Measurements from ENCODE around the gene TRIM17.

The TRIM17 gene

DNA sequence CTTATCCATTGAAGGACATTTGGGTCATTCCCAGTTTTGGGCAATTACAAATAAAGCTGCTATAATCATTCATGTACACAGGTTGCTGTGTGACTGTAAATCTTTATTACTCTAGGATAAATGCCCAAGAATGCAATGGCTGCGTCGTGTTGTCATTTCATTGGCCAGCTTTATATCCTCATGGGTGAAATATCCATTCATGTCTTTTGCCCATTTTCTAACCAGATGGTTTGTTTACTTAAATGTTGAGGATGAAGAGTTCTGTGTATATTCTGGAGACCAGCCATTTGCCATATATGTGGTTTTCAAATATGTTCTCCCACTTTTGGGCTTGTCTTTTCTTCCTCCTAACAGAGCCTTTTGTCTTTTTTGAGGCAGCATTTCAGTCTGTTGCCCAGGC, 35.3 kb downstream of the TRIM17 start:
- TF ChIP-seq, protein P1, sequence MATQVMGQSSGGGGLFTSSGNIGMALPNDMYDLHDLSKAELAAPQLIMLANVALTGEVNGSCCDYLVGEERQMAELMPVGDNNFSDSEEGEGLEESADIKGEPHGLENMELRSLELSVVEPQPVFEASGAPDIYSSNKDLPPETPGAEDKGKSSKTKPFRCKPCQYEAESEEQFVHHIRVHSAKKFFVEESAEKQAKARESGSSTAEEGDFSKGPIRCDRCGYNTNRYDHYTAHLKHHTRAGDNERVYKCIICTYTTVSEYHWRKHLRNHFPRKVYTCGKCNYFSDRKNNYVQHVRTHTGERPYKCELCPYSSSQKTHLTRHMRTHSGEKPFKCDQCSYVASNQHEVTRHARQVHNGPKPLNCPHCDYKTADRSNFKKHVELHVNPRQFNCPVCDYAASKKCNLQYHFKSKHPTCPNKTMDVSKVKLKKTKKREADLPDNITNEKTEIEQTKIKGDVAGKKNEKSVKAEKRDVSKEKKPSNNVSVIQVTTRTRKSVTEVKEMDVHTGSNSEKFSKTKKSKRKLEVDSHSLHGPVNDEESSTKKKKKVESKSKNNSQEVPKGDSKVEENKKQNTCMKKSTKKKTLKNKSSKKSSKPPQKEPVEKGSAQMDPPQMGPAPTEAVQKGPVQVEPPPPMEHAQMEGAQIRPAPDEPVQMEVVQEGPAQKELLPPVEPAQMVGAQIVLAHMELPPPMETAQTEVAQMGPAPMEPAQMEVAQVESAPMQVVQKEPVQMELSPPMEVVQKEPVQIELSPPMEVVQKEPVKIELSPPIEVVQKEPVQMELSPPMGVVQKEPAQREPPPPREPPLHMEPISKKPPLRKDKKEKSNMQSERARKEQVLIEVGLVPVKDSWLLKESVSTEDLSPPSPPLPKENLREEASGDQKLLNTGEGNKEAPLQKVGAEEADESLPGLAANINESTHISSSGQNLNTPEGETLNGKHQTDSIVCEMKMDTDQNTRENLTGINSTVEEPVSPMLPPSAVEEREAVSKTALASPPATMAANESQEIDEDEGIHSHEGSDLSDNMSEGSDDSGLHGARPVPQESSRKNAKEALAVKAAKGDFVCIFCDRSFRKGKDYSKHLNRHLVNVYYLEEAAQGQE (IDR thresholded peaks at IDR 0.05; ENCODE audit: low read depth), result no peak
- TF ChIP-seq CEBPB (IDR thresholded peaks at IDR 0.05) (no peak), EP300 (IDR thresholded peaks at IDR 0.05; ENCODE audit: borderline replicate concordance) (no peak), TCF12 (IDR thresholded peaks at IDR 0.05; ENCODE audit: low read depth) (no peak), CREB1 (IDR thresholded peaks at IDR 0.05; ENCODE audit: low read depth) (no peak), TAF1 (IDR thresholded peaks at IDR 0.05; ENCODE audit: low read depth) (no peak)
- TF ChIP-seq, protein P2, sequence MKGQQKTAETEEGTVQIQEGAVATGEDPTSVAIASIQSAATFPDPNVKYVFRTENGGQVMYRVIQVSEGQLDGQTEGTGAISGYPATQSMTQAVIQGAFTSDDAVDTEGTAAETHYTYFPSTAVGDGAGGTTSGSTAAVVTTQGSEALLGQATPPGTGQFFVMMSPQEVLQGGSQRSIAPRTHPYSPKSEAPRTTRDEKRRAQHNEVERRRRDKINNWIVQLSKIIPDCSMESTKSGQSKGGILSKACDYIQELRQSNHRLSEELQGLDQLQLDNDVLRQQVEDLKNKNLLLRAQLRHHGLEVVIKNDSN (IDR thresholded peaks at IDR 0.05), result no peak

DNA sequence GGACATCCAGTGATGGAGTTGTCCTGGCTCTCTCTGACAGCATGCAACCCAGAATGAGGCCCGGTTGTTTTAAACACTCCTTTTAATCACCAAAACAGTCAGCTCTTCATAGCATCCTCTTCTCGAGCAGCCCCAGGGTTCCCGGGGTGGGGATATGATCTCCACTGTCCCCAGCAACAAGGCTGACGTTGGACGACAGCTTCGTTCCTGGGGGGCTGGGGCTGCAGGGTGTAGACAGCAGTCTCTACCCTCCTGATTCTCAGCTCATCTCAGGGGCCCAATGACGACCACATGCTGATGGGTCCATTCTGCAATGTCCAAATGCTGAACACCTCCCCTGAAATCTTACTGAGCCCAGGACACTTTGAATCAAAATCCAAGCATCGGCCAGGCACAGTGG, 37.0 kb downstream of the TRIM17 start:
- TF ChIP-seq CEBPB (IDR thresholded peaks at IDR 0.05) (no peak), TCF12 (IDR thresholded peaks at IDR 0.05; ENCODE audit: low read depth) (no peak), CREB1 (IDR thresholded peaks at IDR 0.05; ENCODE audit: low read depth) (no peak), NFIC (IDR thresholded peaks at IDR 0.05) (no peak), ZBTB7A (IDR thresholded peaks at IDR 0.05; ENCODE audit: low read depth) (no peak), EP300 (IDR thresholded peaks at IDR 0.05; ENCODE audit: borderline replicate concordance) (no peak), RAD21 (IDR thresholded peaks at IDR 0.05; ENCODE audit: low read depth) (no peak), FOXM1 (IDR thresholded peaks at IDR 0.05; ENCODE audit: borderline replicate concordance, low read depth) (no peak), TAF1 (IDR thresholded peaks at IDR 0.05; ENCODE audit: low read depth) (no peak), TEAD4 (IDR thresholded peaks at IDR 0.05) (no peak), YY1 (IDR thresholded peaks at IDR 0.05; ENCODE audit: low read depth) (no peak), EGR1 (IDR thresholded peaks at IDR 0.05) (no peak)
- TF ChIP-seq, protein P1 (IDR thresholded peaks at IDR 0.05; ENCODE audit: low read depth), result no peak
- TF ChIP-seq, protein P3, sequence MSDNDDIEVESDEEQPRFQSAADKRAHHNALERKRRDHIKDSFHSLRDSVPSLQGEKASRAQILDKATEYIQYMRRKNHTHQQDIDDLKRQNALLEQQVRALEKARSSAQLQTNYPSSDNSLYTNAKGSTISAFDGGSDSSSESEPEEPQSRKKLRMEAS (IDR thresholded peaks at IDR 0.05), result no peak
- TF ChIP-seq, protein P2 (IDR thresholded peaks at IDR 0.05), result no peak

DNA sequence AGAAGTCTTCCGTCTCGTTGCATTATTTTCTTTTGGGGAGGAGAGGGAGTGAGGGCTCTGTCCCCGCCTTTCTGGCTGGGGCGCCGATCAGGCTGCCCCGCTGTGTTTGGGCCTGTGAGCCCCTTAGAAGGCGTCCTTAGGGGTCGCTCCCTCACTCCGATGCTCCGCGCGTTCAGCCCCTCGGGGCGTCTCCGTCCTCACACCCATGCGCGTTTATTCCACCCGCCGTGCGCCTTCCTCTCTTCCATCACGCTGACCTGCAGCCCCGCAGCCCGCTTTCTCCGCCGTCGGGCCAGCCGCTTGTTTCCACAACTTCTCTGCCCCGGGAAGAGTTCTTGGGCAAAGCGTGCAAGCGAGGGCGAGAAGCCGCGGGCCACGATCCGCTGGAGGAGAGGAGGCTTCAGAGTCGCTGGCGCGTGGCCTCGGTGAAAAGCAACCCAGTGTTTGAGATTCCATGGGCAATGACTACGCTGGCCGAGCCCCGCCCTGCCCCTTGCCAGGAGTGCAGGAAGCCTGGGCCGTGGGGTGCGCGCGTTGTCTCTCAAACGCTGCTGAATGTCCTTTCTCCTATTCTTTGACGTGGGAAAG, 37.7 kb downstream of the TRIM17 start:
- no peak for TF ChIP-seq TCF12 (IDR thresholded peaks at IDR 0.05; ENCODE audit: low read depth)
- TF ChIP-seq, protein P1 (IDR thresholded peaks at IDR 0.05; ENCODE audit: low read depth), result no peak
- TF ChIP-seq TAF1 (IDR thresholded peaks at IDR 0.05; ENCODE audit: low read depth), result 0 out of 2 replicates have a peak, but pooled peaks have one; percentile 9
- no peak for TF ChIP-seq TEAD4 (IDR thresholded peaks at IDR 0.05)
- TF ChIP-seq ZBTB7A (IDR thresholded peaks at IDR 0.05; ENCODE audit: low read depth), result no peak
- peak; percentile 7; the same call in 1 of the 2 replicates for TF ChIP-seq RAD21 (IDR thresholded peaks at IDR 0.05; ENCODE audit: low read depth)
- TF ChIP-seq, protein P3 (IDR thresholded peaks at IDR 0.05), result peak; percentile 54; the same call in 1 of the 2 replicates

DNA sequence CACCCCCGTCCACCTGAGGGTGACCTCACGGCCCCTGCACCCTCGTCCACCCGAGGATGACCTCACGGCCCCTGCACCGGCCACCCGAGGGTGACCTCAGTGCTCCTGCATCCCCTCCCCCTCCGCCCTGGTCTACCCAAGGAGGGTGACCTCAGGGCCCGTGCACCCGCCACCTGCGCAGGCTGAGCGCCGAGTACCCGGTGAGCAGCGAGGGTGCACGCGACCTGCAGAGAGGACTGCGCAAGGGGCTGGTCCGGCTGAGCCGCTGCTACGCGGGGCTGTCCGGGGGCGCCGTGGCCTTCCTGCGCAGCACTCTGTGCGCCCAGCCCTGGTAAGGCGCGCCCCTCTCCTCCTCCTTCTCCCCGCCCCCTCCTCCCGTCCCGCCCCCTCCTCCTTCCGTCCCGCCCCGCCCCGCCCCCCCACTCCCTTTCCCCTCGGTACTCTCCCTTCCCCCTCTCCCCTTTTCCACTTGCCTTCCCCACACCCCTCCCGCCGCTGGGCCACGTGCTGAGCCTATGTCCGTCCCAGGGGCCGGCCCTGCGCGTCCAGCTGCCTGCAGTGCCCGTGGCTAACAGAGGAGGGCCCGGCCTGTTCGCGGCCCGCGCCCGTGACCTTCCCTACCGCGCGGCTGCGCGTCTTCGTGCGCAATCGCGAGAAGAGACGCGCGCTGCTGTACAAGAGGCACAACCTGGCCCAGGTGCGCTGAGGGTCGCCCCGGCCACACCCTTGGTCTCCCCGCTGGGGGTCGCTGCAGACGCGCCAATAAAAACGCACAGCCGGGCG, 38.4 kb downstream of the TRIM17 start:
- TF ChIP-seq CREB1 (IDR thresholded peaks at IDR 0.05; ENCODE audit: low read depth) (no peak), TAF1 (IDR thresholded peaks at IDR 0.05; ENCODE audit: low read depth) (peak; percentile 33), TCF12 (IDR thresholded peaks at IDR 0.05; ENCODE audit: low read depth) (0 out of 2 replicates have a peak, but pooled peaks have one; percentile 17), RAD21 (IDR thresholded peaks at IDR 0.05; ENCODE audit: low read depth) (peak; percentile 73), FOXM1 (IDR thresholded peaks at IDR 0.05; ENCODE audit: borderline replicate concordance, low read depth) (no peak), YY1 (IDR thresholded peaks at IDR 0.05; ENCODE audit: low read depth) (0 out of 2 replicates have a peak, but pooled peaks have one; percentile 25), TEAD4 (IDR thresholded peaks at IDR 0.05) (peak; percentile 32; the same call in 1 of the 2 replicates)
- TF ChIP-seq, protein P3 (IDR thresholded peaks at IDR 0.05), result peak; percentile 93
- TF ChIP-seq, protein P2 (IDR thresholded peaks at IDR 0.05), result peak; percentile 90
- TF ChIP-seq, protein P1 (IDR thresholded peaks at IDR 0.05; ENCODE audit: low read depth), result no peak
